ENCODE measurements around the gene TMEM14A.
A peak's percentile ranks its signal among the peaks of the same experiment; 100 is the strongest.
"Not testable (repeated sequence)": the region's sequence is repeated elsewhere in the genome, so short reads cannot be mapped to it uniquely, and the experiment has no call there.

The TMEM14A gene

GRCh38 chr6:52670502-52671409 is at the start of gene TMEM14A:
Gene TMEM14A, plus strand, starts transcription at chr6:52671113. Its CDS starts 5,990 bp downstream, at chr6:52677103.
- peak; percentile 96 for DNase-seq

GRCh38 chr6:52621631-52622030 is 49.3 kb upstream of the TMEM14A start:
- no peak for DNase-seq

- DNase-seq: no peak
These were observed 48.1 kb upstream of the TMEM14A start for GRCh38 chr6:52622810-52623209.

- DNase-seq: no peak
These were observed 38.9 kb upstream of the TMEM14A start for GRCh38 chr6:52632011-52632410.

GRCh38 chr6:52634211-52634610 is 36.7 kb upstream of the TMEM14A start:
- DNase-seq: no peak

- DNase-seq: peak; percentile 36
These were observed 35.8 kb upstream of the TMEM14A start for GRCh38 chr6:52635049-52635577.

- DNase-seq: no peak
These were observed 34.1 kb upstream of the TMEM14A start for GRCh38 chr6:52636830-52637229.

- no peak for DNase-seq
These were observed 31.4 kb upstream of the TMEM14A start for GRCh38 chr6:52639493-52639892.

- no peak for DNase-seq
These were observed 30.7 kb upstream of the TMEM14A start for GRCh38 chr6:52640170-52640569.

GRCh38 chr6:52640916-52641315 is 30.0 kb upstream of the TMEM14A start:
- DNase-seq: no peak

GRCh38 chr6:52641388-52641787 is 29.5 kb upstream of the TMEM14A start:
- DNase-seq: no peak

GRCh38 chr6:52641826-52642225 is 29.1 kb upstream of the TMEM14A start:
- no peak for DNase-seq

GRCh38 chr6:52642368-52642767 is 28.5 kb upstream of the TMEM14A start:
- no peak for DNase-seq

- DNase-seq: no peak
These were observed 27.8 kb upstream of the TMEM14A start for GRCh38 chr6:52643158-52643557.

- DNase-seq: no peak
These were observed 26.7 kb upstream of the TMEM14A start for GRCh38 chr6:52644253-52644652.

- DNase-seq: no peak
These were observed 24.9 kb upstream of the TMEM14A start for GRCh38 chr6:52645976-52646375.

GRCh38 chr6:52647199-52647598 is 23.7 kb upstream of the TMEM14A start:
- DNase-seq: no peak

- no peak for DNase-seq
These were observed 21.3 kb upstream of the TMEM14A start for GRCh38 chr6:52649536-52650160.

- no peak for DNase-seq
These were observed 20.0 kb upstream of the TMEM14A start for GRCh38 chr6:52650941-52651340.

- no peak for DNase-seq
These were observed 17.8 kb upstream of the TMEM14A start for GRCh38 chr6:52653151-52653550.

GRCh38 chr6:52654007-52654406 is 16.9 kb upstream of the TMEM14A start:
- no peak for DNase-seq

GRCh38 chr6:52654592-52654991 is 16.3 kb upstream of the TMEM14A start:
- DNase-seq: no peak

- DNase-seq: not testable (repeated sequence)
These were observed 15.0 kb upstream of the TMEM14A start for GRCh38 chr6:52655941-52656340.

- DNase-seq: no peak
These were observed 13.0 kb upstream of the TMEM14A start for GRCh38 chr6:52657870-52658269.
